ENCODE data around the gene FBXW8.

DNA sequence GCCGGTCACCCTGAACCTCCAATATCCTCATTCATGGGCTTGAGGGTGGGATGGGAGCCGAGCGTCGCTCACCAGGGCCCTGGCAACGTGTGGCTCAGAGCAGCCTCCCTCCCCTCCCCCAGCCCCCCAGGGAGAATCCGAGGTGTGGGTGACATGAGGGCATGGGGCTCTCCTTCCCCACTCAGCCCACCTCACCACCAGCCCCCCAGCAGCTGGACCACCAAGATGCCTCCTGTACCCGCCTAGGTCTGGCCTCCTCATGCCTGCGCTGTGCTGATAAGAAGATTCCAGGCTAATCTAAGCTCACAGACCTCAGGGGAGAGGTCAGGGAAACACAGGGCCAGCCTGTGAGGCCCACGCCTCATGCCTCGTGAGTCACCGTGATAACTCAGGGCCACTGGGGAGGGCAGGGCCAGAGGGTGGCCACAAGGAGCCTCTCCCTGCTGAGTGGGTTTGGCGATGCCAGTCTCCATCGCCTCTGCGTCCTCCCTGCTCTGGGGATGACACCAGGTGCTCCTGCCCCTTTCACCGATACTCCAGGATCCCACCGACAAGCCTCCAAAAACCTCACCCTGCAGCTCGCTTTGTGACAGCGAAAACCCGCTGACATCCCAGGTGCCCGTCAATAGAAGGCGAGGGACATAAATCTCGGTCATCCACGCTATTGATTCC is 131.6 kb downstream of the FBXW8 start:
- TF ChIP-seq, protein P1, sequence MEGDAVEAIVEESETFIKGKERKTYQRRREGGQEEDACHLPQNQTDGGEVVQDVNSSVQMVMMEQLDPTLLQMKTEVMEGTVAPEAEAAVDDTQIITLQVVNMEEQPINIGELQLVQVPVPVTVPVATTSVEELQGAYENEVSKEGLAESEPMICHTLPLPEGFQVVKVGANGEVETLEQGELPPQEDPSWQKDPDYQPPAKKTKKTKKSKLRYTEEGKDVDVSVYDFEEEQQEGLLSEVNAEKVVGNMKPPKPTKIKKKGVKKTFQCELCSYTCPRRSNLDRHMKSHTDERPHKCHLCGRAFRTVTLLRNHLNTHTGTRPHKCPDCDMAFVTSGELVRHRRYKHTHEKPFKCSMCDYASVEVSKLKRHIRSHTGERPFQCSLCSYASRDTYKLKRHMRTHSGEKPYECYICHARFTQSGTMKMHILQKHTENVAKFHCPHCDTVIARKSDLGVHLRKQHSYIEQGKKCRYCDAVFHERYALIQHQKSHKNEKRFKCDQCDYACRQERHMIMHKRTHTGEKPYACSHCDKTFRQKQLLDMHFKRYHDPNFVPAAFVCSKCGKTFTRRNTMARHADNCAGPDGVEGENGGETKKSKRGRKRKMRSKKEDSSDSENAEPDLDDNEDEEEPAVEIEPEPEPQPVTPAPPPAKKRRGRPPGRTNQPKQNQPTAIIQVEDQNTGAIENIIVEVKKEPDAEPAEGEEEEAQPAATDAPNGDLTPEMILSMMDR (conservative IDR thresholded peaks at IDR 0.05), result no peak
- TF ChIP-seq ZFX (IDR thresholded peaks at IDR 0.05), result no peak
